ENCODE data around the gene ARPC2.

The ARPC2 gene

DNA sequence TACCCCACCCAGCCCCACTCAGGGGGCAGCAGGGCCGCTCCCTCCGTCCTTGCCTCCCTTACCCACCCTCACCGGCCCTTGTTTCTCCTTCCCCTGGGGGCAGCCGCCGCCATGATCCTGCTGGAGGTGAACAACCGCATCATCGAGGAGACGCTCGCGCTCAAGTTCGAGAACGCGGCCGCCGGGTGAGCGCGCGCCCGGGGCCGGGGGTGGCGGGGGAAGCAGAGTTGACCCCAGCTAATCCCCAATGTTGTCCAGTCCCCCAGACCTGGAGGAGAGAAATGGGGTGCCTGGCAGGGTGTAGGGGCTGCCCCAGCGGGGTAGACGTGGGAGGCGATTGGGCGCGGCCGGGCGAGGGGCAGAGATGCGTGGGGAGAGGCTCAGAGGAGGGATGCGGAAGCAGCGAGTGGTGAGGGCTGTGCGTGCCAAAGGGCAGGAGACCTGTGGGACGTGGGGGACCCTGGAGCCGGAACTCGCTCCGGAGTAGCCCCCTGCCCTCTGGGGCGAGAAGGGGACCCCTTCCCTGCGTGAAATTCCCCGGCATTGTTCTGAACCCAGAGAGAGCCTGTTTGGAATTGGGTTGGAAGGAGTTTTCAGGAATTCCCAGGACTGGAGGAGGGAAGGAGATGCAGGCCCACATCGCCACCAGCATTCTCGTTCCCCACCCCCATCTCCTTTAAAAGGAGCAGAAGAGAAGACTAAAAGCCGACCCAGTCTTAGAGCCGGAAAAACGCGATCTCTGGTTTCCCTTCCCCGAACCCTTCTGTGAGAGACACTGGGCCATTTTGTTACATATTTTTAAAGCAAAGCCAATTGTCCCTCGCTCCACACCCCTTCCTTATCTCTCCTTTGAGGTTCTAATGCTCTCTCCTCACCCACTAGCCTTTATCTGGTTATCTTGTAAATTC lies 625 bp downstream of the ARPC2 start:
- DNase-seq = peak; percentile 35

DNA sequence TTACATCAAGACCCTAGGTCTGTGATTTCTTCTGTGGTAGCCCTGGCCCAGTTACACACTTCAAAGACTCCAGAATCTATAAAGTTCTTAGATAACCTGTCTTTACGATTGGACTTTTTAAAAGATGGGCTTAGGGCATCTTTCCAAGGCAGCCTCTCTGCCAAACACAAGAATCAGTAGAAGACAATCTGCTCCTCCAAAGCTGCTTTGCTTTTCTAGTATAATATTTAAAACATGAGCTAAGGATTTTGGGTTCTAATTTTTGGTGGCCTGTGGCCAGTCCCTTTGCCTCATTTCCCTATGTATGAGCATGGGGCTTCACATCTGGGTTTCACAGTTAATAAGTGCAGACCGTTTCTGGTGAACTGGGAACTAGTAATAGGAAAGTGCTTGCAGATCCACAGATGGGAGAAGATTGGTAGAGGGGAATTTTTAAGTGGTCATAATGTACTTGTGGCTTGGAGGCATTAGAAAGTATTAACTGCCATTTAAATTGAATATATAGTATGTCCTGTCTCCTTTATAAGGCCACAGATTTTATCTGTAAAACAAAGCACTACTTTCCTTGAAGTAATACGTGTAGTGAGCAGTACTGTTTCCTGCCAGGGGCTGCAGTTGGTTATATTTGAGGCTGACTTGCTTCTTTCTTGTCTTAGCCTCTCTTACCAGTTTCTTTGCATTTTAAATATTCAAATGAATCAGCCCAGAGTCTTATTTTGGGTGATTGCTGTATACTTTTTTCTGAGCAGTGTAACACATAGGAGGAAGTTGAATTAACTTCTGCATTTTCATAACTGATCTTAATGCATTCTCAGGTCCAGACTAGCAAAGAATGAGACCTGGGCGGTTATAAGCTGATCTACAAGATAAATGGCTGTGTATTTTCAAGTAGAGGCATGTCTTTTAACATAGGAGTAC lies 1.5 kb downstream of the ARPC2 start:
- DNase-seq = peak; percentile 32

DNA sequence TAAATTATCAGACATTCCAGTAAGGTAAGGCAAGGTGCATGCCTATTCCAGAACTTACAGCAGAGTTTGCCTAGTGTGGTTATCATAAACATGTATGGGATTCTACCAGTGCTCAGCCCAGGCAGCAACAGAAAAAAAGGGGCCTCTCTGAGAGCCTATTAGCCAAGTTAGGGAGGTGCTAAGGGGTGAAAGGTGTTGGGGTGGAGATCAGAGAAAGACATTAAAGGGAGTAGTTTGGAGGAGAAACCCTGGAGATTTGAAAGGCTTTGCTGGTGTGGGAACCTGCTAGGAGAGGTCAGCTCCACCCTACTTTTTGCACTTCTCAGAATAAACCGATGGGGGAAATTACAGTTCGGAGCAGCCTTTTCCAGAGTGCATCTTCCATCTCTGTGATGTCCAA lies 2.9 kb downstream of the ARPC2 start:
- DNase-seq = no peak

DNA sequence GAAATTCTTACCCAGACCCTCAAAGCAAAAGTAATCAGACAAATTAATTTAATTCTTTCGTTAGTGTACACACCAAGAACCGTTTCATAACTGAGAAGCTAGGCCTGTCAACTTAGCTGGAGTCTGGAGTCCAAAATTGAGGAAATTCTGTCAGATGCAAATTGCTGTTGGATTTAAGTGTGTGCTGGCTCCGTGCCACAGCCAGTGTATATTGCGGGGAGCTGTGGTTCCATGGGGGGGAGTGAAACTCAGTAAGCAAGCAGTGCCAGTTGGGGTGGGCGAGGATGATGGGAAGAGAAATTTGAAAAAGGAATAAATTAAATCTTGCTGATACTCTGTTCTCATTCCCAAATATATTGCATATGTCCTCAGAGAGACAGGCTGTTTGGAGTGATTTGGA lies 4.0 kb downstream of the ARPC2 start:
- no peak for DNase-seq

DNA sequence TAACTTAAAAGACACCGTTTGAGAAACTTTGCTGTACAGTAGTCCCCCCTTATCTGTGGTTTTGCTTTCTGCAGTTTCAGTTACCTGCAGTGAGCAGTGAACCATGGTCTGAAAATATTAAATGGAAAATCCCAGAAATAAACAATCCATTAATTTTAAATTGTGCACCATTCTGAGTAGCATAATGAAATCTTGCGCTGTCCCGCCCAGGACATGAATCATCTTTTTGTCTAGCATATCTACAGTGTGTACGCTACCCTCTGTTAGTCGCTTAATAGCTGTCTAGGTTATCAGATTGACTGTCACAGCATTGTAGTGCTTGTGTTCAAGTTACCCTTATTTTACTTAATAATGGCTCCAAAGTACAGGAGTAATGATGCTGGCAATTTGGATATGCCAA lies 6.1 kb downstream of the ARPC2 start:
- no peak for DNase-seq

DNA sequence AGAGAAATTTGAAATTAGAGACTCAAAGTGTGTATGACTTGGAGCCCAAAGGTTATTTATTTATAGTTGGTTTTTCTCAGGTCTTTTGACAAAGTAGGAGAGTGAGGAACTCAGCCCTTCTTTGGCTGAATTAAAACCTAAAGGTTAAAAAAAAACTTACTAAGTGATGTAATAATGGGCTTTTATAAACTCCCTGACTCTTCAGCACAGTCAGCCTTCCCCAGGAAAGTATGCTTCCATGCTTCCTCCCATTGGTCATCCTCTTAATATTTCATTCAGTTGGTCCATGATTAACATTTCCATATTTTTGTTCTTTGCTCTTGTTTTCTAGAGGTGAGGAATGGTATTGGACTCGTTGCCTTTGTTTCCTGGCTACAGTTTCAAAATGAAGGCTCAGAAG lies 7.2 kb downstream of the ARPC2 start:
- DNase-seq = no peak

DNA sequence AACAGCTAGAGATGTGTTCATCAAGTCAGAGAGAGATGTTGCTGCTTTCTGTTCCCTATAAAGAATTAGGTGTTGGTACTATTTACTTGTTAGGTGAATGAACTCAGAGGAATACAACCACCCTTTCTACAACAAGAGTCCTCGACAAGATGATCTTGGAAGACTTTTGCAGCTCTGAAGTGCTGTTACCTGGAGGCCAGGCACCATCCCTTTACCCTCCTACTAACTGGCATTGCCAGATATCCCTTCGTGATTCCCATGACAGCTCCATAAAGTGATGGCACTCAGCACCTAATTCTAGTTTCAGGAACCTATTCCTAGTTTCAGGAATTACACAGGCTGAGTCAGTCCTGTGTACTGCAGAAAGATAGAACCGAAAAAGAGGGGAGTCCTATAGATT lies 9.9 kb downstream of the ARPC2 start:
- DNase-seq = no peak

DNA sequence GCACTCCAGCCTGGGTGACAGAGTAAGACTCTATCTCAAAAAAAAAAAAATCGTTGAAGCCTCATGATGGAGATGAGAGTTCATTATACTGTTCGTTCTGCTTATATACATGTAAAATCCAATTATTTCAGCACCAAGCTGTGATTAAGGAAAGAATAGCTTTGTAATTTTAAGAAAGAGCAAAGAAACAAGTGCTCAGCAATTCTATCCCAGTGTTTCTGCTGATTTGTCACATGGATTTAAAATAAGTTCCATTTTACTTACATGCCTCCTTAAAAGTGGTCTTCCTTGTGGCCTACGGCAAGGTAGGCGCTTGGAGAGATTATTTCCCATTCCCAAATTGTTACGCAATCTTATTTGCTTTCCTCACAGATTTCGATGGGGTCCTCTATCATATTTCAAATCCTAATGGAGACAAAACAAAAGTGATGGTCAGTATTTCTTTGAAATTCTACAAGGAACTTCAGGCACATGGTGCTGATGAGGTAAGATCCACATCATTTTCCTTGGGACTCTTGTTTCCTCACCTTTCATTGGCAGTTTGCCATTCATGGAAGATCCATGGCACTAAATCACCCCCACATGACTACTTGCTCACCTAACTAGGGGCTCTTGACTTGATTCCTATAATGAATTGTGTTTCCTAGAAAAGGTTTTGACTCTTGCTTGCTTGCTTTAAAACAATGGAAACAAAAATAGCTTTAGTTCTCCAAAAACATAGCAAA lies 11.5 kb downstream of the ARPC2 start:
- no peak for DNase-seq

DNA sequence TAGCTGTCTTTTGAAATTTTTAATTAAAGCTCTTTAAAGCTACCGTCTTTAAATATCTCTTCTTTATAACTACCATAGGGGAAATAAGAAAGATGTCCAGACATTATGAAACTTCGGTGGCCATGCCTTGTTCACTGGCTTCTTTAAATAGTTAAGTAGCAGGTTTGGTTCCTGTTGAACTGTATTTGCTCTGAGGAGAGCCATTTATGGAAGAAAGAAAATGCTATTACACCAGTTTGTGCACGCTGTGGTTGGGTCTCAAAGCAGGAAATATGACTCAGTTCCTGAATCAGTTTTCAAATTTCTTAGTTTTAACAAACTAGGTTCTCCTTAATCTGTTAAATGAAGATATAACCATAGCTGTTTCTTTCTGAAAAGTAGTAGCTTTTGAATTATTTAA lies 12.2 kb downstream of the ARPC2 start:
- DNase-seq = no peak

DNA sequence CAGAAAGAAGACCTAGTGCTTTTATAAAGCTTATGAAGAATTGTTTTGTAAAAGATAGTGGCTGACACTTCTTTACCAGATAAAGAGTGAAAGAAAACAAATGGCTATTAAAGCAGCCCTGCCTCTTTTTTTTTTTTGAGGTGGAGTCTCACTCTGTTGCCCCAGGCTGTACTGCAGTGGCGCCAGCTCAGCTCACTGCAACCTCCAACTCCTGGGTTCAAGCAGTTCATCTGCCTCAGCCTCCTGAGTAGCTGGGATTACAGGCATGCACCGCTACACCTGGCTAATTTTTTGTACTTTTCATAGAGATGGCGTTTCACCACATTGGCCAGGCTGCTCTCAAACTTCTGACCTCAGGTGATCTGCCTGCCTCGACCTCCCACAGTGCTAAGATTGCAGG lies 12.9 kb downstream of the ARPC2 start:
- no peak for DNase-seq

DNA sequence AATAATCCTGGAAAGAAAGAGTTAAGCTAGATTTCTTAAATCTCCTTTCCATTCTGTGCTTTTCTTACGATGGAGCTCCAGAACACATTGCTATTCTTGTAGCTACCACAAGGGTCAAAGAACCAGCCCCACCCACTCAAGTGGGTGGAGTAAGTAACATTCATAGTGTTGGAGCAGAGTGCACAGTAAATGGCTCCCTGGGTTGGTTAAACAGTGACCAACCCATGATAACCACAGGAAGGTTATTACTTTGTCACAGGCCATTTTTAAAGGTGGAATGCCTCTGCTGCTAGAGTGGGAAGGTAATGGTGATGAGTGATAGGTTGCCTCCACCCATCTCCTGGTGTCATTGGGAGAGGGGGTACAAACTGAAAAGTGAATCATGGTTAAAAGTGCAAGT lies 13.9 kb downstream of the ARPC2 start:
- no peak for DNase-seq

DNA sequence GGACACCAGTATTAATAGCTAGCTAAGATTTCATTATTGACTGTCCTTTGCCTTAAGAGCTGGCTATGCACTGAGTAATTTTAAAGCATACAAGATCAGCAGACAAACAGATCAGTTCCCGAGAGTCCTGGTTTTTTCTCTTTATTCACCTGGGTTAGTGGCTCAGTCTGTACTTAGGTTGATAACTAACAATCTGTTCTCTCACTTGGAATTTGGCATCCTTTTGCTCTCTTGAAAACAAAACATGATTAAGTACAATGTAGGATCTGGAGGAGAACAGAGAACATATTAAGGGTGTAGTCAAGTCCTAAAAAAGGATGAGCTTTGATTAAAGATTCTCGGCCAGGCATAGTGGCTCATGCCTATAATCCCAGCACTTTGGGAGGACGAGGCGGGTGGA lies 16.6 kb downstream of the ARPC2 start:
- DNase-seq = no peak

DNA sequence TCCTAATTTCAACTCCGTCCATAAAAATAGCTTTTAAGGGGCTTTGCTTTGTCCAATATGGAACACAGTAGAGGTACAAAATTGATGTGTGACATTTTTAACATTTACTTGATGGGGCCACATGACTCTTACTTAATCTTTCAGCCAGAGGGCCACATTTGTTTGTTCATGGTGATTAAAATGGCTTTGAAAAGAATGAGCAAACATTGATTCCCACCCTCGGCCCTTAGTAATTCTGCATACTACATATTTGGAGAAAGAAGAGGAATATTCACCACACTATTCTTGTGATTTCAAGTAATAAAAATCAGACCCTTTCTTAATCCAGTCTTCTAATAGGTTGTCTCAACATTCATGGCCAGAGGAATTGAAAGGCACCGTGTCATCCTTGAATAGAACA lies 17.5 kb downstream of the ARPC2 start:
- DNase-seq = no peak

DNA sequence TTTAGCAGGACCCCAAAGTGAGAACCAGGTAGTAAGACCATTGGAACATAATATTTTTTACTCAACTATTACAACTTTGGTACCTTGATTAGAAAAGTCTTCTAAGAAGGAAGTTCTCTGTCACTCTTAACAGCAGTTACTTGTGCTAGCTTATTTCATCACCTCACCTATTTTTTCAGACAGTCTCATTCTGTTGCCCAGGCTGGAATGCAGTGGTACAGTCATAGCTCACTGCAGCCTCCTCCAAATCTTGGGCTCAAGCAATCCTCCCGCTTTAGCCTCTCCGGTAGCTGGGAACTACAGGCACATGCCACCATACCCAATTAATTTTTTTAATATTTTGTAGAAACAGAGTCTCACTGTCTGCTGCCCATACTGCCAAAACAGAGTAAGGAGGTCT lies 18.0 kb downstream of the ARPC2 start:
- no peak for DNase-seq

DNA sequence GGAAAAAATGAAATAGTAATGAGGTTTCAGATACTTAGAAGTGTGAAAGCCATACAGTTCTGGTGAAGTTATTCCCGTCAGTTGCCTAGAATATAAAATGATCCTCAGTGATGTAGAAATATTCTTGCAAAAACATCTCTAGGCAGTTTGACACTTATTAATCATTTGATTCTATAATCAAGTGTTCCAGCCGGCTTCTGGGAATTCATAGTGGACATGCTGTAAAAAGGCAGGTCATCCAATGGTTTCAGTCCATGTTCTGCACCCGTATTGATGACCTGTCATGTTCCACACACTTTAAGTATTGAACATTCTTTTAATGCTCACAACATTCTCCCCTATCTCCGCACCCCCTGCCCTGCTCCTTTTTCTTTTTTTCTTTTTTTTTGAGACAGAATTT lies 19.8 kb downstream of the ARPC2 start:
- no peak for DNase-seq

DNA sequence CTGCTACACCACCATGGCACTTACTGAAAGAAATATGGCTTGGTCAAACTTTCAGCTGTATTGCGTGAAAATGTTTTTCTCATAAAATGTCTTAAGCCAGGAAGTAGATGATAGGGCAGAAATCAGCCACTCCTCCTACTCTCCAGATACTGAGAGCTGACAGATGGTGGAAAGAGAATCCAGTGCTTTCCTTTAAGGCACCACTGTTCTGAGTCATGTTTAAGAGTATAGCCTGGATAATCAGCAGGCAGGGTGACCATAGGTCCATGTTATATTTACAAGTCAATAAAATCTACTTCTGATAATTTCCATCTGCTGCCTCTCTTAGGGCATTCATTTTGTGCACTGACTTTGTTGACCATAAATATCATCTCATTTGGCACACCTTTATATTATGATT lies 21.9 kb downstream of the ARPC2 start:
- no peak for DNase-seq

DNA sequence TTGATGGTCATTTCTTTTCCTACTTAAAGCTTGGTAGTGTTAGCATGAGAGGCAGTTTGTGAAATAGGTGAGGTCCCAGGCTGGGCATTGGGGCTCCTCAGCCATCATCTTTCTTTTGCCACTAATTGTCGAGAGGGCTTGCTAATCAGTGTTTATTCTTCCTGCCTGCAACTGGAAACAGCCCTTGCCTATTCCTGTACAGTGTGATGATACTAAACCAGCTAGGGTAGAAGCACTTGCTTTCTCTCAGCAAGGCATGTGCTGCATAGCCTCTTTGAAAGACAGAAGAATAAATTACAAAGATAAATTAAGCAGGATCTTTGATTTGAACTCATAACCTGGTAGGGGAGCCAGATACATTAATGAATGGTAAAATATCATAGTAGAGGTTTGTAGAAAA lies 27.2 kb downstream of the ARPC2 start:
- DNase-seq = no peak

DNA sequence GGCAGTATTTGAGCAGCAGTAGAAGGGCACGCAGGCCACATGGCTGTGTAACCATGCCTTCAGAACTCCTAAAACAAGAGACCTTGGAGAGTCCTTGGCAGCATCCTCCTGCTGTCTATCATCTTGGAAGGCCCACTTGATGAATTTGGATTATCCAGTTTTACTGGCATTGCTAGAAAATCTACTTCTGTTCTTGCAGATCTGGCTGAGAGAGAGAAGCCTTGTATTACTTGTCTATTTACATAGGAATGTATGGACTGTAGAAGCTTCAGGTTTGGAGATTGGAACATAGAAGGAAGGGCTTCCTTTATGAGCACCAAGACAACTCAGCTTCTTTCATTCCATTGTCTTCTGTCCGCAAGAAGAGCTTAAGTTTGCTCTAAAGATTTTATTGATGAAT lies 27.7 kb downstream of the ARPC2 start:
- DNase-seq = no peak

DNA sequence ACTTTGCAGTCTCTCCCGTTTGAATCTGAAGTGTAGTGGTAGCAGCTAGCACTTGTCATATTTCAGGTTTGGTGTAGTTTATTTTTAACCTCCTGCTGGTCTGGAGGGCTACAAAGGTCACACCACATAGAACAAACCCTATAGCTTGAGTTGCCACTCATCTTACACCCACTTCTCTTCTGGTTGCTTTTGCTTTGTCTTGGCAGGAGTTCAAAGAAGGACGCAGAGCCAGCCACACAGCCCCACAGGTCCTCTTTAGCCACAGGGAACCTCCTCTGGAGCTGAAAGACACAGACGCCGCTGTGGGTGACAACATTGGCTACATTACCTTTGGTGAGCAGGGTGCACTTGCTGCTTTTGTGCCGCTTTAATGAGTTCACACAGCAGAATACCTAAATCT lies 28.2 kb downstream of the ARPC2 start:
- no peak for DNase-seq

DNA sequence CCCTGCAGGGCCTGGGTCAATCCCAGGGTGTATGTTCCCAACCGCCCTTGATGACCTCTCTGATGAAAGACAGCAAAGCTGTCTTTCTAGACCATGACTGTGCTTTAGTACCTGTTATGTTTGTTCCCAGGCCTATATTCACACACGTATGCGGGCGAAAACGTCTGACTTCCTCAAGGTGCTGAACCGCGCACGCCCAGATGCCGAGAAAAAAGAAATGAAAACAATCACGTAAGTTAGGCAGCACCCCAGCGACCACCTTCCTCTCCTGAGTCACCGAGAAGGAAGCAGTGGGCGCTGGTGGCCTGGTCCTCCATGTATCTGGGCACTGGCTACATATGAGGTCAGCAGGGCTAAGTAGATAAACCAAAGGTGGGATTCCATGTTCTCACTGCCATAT lies 32.7 kb downstream of the ARPC2 start:
- no peak for DNase-seq

DNA sequence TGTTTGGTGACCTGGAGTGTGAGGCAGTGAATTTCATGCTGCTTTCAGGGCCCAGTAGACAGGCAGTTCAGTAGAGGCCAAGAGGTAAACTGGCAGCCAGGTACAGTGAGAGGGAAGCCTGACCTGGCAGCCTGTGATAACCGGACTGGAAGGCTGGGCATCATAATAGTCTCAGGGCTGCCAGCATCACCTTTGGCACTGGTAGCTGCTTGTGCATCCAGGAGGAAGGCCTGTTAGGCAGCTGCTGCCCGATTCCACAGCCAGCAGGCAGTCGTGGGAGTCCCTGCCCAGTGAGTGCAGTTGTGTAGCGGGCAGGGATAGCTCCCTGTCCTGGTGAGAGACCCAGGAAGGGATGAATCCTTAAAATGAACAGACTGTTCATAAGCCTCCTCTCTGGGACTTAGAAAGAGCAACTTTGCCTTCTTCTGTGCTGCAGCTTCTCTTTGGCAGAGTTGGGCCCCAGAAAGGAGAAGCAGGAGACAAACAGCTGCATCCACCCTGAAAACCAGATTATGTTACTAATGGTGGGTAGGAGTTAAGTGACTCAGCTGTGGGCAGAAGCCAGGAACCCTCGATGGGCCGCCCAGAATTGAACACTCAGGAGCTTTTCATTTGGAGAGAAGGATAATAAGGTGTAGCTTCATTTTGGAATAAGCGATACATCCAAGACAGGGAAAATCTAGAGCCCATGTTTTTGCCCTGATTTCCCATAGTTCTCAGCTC lies 35.7 kb downstream of the ARPC2 start:
- DNase-seq = no peak

DNA sequence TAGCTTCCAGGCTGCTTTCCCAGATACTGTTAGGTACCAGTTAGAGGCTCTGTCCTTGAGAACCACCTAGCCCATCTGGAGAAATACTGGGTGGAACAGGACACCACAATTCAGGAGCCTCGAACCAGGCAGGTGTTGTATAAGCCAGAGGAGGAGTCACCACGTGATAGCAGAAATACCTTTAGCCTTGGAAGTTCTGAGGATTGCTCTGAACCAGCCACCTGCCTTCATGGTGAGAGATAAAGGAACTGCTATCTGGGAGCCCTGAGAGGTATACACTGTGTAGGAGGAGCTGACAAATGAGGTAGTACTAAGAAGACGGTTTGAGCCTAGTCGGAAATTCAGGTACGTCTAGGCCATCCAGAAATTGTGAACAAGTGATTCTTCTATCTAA lies 36.2 kb downstream of the ARPC2 start:
- no peak for DNase-seq

DNA sequence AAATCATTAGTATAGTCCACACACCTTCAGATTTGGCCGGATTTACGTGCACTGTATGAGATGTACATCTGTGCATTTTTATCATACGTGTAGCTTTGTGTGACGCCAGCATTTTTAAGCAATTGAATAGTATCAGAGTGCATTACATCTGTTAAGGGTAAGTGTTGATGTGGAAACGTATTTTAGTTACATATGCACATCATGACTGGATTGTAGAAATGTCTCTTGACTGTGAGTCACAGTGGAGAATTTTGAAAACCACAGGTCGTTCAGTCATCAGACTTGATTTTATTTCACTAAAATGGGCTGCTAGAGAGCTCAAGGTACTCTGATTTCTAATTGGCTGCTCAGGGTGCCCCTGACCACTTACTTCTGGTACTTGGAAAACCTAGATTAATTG lies 38.5 kb downstream of the ARPC2 start:
- DNase-seq = no peak

Measured in midbrain (tissue), 1 donor.